Raji (cell line): ENCODE data around the gene ABCA7.

Source experiments
- POLR2A ChIP-seq: IDR thresholded peaks from 2 replicates; pipeline ENCODE4 v1.6.1; 2011; ENCODE audit warnings: low read depth, low read length, control low read depth; ENCODE audit not compliant: insufficient read depth

The ABCA7 gene

DNA sequence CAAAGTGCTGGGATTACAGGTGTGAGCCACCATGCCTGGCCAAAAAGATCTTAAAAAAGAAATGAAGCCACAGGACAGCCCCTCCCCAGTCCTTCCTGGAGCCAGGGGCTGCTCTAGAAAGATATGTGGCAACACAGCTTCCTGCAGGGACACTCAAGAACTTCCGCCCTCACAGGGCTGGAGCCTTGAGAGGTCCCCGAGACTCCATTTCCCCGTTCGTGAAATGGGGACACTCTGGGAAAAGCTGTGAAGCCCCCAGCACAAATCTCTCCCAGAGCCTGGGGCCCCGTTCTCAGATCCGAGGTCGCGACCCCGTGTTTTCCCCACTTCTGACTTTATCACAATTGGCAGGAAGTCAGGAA, 61.4 kb downstream of the ABCA7 start:
- TF ChIP-seq POLR2A, result no peak

DNA sequence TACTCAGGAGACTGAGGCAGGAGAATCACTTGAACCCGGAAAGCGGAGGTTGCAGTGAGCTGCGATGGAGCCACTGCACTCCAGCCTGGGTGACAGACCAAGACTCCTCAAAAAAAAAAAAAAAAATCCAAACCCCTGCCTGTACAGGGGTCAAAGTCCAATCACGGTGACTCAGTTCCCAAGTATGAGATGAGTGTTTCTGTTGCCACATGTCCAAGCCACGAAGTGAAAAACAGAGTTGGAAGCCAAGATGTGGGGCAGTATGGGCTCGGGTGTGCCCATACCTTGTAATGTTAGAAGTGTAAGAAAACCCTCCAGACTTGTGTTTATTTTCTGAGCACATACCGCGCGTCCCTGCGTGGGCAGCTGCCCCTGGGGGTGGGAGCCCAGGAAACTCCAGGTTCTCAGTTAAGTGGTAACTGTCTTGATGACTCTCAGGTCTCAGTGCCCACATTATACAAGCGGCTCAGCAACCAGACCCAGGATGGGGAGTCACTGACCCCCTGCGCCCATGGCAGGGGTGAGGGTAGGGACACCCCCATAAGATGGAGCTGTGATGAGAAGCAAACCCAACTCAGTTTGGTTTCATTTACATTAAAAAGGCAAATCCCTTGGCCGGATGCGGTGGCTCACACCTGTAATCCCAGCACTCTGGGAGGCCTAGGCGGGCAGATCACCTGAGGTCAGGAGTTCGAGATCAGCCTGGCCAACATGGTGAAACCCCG, 62.7 kb downstream of the ABCA7 start:
- no peak; the same call in 1 of the 2 replicates for TF ChIP-seq POLR2A

DNA sequence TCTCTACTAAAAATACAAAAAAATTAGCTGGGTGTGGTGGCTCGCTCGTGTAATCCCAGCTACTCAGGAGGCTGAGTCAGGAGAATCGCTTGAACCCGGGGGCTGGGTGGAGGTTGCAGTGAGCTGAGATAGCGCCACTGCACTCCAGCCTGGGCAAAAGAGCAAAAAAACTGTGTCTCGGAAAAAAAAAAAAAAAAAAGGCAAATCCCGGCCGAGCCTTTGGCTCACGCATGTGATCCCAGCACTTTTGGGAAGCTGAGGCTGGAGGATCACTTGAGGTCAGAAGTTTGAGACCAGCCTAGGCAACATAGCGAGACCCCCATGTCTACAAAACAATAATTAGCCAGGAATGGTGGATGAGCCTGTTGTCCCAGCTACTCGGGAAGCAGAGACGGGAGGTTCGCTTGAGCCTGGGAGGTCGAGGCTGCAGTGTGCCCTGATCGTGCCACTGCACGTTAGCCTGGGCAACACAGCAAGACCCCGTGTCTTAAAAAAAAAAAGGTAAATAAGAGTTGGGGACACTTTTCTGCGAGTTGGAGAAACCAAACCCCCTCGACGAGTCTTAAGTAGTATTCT, 63.3 kb downstream of the ABCA7 start:
- no peak for TF ChIP-seq POLR2A

DNA sequence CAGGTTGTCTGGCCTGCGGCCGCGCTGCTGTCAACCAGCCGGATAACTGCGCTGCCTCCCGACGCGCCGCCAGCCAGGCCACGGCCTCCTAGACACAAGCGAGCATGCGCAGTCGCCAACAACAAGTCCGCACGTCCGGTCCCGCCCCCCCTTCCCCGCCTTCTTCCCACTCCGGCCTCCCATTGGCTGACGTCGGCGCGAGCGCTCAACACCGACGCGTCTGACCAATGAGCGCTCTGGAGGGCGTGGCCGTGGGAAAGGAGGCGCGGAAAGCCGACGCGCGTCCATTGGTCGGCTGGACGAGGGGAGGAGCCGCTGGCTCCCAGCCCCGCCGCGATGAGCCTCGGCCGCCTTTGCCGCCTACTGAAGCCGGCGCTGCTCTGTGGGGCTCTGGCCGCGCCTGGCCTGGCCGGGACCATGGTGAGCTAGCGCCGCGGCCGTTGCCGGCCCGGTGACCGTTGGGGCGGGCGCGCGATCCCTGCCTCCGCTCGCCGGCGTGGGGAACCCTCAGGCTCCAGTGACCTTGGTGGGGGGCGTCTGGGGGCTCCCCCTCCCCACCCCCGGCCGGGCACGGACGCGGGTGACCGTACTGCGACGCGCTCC, 63.9 kb downstream of the ABCA7 start, which contains the start of gene GPX4:
TSS of gene GPX4 (plus strand) at position 287 of the 603 bp plus-strand sequence. CDS start at position 337, 50 bp downstream.
- TF ChIP-seq POLR2A, result peak; percentile 94

DNA sequence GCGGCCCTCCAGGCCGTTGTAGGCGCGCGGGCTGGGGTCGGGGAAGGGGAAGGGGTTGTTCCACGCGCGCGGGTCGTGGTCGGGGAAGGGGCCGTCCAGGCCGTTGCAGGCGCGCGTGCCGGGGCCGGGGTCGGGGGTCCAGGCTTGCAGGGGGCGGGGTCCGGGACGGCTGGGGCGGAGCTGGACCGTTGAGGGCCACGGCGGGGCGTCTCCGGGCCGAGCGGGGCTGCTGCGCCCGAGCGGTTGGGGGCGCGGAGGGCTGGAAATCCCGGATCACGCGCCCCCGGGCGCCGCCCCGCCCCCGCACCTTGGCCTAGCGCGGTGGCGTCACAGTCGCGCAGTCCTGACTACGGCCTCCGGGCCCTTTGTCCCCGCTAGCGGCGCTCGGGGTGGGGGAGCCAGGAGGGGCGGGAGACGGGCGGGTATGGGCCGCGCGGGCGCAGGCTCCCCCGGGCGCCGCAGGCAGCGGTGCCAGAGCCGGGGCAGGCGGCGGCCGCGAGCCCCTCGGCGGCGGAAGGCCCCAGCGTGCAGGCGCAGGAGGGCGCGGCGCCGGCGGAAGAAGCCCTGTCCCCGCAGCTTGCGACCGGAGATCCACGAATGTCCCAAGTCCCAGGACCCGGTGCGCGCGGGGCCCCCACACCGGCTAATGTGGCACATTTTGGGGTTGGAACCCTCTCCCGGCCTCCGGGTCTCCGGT, 64.6 kb downstream of the ABCA7 start:
- no peak for TF ChIP-seq POLR2A

DNA sequence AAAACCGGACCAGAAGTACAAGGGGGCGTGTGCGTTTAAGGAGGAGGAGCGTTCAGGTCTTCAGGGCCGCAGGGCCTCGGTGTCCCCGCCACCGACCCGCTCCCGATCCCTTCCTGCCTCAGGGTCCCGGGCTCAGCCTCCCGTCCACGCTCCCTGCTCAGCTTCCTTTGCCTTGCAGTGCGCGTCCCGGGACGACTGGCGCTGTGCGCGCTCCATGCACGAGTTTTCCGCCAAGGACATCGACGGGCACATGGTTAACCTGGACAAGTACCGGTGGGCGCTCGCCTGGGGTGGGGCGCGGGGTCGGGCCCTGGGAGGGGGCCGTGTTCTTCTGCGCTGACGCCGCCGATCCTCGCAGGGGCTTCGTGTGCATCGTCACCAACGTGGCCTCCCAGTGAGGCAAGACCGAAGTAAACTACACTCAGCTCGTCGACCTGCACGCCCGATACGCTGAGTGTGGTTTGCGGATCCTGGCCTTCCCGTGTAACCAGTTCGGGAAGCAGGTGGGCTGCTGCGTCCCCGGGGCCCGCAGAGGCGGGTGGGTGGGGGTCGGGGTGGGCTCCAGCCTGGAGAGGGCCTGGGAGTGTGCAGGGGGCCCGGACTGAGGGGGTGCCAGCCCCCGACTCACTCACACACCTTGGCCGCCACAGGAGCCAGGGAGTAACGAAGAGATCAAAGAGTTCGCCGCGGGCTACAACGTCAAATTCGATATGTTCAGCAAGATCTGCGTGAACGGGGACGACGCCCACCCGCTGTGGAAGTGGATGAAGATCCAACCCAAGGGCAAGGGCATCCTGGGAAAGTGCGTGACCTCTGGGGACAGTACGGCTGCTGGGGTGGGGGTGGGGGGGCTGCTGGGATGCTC, 65.3 kb downstream of the ABCA7 start:
- no peak for TF ChIP-seq POLR2A

DNA sequence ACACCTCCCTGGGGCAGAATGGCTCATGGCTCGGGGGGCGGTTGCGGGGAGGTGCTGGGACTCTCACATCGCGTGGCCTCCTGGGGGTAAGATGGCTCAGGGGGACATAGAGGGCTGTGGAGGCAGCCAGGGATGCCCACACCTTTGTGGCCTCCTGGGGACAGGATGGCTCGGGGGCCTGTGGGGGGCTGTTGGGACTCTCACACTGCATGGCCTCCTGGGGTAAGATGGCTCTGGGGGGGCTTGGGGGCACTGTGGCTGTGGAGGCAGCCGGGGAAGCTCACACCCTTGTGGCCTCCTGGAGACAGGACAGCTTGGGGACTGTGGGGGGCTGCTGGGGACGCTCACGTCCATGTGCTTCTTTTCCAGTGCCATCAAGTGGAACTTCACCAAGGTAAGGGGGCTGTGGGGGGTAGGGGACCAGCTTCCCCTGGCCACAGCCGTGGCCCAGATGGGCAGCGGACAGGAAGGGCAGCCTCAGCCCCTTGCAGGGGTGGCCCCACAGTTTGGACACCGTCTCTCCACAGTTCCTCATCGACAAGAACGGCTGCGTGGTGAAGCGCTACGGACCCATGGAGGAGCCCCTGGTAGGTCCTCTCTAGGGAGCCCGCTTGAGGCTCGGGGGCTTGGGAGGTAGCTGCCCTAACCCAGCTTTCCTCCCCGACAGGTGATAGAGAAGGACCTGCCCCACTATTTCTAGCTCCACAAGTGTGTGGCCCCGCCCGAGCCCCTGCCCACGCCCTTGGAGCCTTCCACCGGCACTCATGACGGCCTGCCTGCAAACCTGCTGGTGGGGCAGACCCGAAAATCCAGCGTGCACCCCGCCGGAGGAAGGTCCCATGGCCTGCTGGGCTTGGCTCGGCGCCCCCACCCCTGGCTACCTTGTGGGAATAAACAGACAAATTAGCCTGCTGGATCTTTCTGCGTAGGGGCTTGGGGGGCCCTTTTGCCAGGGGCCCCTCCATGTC, 66.2 kb downstream of the ABCA7 start:
- no peak for TF ChIP-seq POLR2A

DNA sequence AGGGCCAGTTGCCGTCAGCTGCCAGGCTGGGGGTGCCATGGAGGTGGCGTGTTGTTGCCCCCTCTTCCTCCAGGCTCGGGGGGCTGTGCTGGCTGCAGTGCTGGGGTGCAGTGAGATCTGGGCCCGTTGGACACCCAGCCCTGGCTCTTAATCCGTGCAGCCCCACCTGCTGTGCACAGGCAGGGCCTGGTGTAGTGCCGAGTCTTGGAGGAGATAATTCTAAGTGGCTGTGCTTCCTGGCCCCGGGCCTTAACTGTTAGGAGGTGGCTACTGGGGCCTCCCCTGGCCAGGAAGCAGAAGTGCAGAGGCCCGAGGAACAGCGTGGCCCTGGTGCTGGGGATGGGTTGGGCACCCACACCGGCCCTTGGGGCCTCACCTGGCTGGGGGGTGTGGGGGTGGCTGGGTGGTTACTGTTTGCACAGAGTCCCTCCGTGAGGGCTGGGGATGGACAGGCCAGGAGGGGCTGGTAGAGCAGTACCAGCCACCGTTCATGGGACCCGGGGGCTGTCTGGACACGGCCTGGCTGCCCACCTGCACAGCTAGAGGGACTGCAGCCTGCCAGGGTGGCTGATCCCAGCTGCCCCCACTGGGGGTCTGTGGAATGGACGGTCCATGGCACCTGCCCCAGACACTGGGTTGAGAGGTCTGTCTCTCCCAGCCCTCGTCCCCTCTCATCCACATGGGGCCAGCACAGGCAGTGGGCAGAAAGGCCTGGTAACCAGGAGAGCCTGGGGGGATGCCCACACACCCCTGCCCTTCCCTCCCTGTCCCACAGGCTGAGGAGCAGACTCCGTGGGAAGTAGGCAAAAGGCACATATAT, 67.1 kb downstream of the ABCA7 start:
- no peak for TF ChIP-seq POLR2A

DNA sequence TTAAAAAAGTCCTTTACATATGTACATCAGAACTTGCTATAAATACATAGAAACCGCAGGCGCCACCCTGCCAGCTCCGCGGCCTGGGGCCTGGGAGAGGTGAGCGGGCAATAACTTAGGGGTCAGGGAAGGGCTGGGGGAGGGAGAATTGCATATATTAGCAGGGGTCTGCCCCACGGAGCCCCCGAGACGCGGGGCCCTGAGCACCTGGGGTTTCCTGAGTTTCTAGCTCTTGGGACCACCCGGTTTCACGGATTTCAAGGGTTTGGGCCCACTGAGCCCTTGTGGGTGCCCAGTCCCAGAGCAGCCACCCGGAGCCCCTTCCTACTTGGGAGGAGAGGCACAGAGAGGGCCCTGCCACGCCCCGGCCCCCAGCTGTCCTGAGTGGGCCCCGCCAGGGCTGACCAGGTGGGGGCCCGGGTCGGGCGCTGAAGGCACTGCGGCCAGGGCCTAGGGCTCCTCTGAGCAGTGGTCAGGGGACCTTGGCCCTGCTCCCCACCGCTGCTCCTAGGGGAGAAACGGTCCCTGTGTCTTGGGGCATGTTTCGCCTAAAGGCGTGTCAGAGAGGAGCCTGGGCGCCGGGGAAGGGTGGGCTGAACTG, 67.9 kb downstream of the ABCA7 start:
- TF ChIP-seq POLR2A, result no peak

DNA sequence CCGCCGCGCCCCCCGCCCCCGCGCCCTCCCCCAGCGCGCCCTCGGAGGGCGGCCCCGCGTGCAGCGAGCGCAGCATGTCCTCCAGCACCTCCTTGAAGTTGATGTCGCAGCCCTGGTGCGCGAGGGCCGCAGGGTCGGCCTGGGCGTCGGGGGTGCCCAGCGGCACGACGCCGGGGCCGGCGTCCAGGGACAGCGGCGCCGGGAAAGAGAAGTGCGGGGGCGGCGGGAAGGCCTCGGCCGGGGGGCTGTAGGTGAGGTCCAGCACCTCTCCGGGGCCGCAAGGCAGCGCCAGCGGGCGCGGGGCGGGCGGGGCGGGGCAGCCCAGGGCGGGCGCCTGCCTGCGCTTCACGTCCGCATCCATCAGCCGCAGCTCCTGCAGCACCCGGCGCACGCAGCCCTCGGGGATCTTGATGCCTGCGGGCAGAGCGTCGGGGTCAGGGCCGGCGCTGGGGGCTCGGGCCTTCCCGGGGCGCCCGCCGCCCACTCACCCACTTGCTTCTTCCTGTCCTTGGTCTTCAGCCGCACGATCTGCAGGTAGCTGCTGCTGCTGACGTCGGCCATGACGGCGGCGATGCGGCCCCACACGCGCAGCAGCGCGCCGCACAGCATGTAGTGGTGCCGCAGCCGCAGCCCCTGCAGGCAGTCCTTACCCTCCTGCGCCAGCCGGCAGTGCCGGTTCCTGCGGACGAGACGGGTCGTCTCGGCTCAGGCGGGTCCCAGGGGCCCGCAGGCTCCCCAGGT, 68.6 kb downstream of the ABCA7 start:
- TF ChIP-seq POLR2A, result no peak

DNA sequence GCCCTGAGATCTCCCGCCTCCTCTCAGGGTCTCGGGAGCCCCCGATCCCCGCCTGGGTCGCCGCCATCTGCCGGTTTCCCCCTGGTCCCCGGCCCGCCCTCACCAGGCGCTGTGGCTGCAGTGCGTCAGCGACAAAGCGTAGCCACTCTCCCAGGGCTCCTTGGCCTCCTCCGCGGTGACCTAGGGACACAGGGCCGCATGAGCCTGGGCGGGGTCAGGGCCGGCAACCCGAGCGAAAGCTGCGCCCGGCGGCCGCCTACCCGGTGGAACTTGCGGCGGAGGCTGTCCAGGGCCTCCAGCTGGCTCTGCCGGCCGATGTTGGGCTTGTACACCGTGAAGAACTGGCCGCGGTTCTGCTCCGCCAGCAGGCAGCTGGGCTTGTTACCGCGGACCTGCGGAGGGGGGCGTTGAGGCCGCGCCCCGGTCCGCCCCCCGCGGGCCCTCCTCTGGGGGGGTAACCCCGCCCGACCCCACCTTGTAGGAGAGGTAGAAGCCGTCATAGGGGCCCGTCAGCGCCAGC, 69.2 kb downstream of the ABCA7 start:
- no peak for TF ChIP-seq POLR2A

DNA sequence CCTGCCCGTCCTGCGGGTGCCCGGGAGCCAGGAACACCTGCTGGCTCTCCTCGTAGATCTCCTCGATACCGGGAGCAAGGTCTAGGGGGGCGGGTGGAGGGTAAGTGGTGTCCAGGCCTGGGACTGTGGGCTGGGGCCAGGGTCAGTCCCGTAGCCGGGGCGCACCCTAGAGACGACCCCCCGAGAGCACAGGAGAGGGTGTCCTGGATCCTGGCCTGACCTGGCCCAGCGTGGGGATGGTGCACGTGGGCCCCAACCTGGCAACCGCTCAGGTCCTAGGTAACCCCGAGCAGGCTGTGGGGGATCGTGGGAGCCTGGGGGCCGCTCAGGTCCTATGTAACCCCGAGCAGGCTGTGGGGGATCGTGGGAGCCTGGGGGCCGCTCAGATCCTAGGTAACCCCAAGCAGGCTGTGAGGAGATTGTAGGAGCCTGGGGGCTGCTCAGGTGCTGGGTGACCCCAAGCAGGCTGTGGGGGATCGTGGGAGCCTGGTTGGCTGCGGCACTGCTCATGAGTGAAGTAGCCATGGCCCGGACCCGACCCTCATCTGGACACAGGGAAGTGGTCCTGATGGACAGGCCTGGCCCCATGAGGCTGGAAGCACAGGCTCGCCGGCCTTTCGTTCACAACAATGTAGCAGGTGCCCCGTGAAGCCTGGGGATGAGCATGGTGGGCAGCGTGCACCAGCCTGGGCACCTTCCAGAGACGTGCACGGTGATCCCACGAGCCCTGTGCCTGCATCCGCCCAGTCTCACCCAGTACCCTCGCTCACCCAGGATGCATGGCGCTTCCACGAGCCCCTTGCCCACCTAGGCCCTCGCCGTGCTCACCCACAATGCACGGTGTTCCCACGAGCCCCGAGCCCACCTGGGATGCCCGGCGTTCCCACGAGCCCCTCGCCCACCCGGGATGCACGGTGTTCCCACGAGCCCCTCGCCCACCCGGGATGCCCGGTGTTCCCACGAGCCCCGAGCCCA, 70.1 kb downstream of the ABCA7 start:
- 0 out of 2 replicates have a peak, but pooled peaks have one; percentile 15 for TF ChIP-seq POLR2A
